GM18951 (cell line): ENCODE measurements around the gene LXN.

Source experiments
- POLR2A ChIP-seq: IDR thresholded peaks from 4 replicates; pipeline ENCODE4 v1.6.1; 2011; ENCODE audit warnings: mild to moderate bottlenecking; ENCODE audit not compliant: insufficient read length, insufficient read depth; ENCODE audit errors: extremely low read depth
- in situ Hi-C: fragments of 300-500 bp; cut with MboI; formaldehyde crosslinking; loops from one replicate; pipeline ENCODE4 v1.12.0; 2022; ENCODE audit warnings: low sequenced_read_pairs, mixed read lengths, inconsistent platforms; ENCODE audit not compliant: unreplicated experiment

LXN gene

DNA sequence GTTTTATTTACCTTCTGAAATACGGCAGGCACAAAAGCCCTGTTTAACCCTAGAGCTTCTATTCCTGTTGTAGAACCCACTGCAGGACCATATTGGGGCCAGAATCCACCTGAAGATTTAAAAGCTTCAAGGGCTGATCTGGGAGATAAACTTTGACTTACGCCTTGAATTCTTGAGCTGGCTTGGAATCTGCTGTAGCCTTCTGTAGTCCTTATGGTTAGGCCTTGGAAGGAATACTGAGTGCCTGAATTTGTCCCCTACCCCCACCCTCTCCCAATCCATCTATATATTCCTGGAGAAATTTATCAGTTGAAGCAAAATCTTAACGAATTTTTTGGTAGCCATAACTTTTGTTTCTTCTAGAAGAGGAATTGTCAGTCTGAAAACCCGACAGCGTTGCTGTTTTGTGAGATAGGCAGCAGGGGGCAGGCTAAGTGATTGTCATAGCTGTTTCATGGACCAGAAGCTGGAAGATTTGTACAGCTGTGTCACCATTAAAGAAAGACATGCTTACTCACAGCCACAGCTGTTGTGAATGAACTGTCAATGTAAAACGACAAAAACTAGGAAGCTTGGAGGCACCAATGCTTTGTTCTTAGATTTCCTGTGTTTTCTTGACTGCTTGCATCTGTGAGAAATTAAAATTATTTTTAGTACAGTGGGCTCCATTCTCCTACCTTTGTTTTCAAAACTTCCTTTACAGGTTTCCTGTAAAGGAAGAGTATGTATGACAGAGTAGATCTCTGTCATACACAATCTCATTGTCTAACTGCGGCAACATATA is 12.8 kb downstream of the LXN start:
- in situ Hi-C loops = no loop called here

DNA sequence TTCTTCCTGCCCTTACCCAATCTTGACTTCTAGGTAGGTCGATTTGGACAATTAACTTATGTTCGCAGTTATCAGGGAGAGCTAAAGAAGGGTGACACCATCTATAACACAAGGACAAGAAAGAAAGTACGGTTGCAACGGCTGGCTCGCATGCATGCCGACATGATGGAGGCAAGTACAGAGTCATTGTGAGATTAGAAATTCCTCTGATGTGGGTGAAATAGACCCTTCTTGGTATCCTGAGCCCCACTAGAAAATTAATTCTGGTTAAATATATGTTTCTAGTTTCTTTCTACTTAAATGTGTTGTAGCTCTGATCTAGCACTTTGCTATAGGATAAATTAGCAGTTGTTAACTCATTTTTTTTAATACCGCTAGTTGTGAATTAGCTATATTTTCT is 13.6 kb downstream of the LXN start:
- in situ Hi-C loops = no loop called here
- no peak for TF ChIP-seq POLR2A

More for the DNA sequence above, 12.8 kb downstream of the LXN start:
- TF ChIP-seq POLR2A = no peak

DNA sequence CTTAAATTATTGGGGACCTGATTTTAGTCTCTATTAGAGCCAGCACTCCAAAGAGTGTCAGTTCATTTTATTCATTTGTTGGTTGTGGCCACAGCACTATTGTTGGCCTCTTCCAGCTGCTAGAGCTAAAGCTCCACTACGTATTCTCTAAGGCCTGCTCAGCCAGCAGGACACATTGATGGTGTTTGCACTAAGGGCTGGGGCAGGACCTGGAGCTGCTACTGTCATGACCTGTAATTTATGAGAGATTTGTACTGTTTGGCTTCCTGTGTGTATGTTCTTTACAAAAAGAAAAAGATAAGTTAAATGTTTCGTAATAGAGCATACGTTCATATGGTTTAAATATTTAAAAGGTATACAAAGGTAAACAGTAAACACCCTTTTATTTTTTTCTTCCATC is 20.0 kb downstream of the LXN start:
- in situ Hi-C loops = no loop called here
- no peak for TF ChIP-seq POLR2A

DNA sequence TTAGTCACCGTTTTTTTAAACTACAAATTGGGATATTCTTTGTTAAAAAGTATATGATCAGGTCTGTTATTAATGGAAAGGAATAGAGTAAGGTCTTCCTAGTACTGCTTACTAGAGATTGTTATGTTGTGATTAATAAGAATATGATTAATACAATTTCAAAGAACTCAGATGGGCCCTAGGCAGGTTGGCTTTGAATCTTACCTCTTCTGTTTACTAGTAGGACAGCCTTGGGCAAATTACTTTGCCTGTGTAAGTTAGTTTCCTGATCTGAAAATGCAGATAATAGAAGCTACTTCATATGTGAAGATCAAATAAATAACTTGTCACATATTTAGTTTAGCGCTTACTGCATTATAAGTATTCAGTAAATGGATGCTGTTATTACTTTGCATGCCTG is 21.3 kb downstream of the LXN start:
- TF ChIP-seq POLR2A = no peak
- in situ Hi-C loops = no loop called here

DNA sequence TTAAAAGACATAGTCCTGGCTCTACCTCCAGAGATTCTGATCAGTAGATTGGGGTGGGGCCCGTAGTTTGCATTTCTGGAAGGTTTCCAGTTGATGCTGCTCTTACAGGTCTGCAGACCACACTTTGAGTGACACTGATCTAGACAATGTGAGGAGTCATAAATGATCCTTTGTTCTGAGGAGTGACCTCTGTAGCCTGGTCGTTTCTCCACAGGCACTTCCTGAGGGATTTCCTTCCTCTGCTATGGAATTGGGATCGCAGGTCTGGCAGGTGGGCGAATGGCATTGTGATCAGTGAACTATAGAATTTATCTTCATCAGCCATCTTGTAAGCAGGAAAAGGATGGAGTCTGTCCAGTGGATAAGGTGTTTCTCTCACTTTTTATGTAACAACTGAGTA is 22.7 kb downstream of the LXN start:
- no peak for TF ChIP-seq POLR2A
- in situ Hi-C loops = no loop called here

DNA sequence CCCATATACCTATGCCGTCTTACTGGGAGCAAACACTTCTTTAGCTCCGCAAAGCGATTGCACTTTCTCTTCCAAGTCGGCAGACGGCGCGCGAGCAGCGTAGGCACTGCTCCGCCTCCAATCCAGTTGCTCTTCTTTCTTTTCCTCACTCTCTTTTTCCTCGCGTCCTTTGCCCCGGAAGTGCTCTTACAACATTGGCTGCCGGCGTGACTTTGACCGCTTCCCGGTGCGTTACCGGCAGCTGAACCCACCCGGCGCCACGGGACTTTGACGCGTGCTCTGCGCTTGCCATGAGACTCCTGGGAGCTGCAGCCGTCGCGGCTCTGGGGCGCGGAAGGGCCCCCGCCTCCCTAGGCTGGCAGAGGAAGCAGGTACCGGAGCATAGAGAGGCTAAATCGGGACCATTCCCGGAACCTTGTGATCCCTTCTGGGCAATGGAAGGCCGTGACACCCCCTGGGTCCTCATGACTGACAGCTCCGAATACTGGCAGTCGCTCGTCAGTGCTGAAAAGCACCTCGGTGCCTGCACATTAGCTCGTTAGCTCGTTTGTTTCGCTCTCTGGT is 28.0 kb downstream of the LXN start, which contains the start of gene GFM1:
Gene GFM1, plus strand, starts transcription at position 183 of the 564 bp plus-strand sequence. Its CDS starts 108 bp downstream, at position 291.
- in situ Hi-C loops = no loop called here
- peak; percentile 72 for TF ChIP-seq POLR2A

DNA sequence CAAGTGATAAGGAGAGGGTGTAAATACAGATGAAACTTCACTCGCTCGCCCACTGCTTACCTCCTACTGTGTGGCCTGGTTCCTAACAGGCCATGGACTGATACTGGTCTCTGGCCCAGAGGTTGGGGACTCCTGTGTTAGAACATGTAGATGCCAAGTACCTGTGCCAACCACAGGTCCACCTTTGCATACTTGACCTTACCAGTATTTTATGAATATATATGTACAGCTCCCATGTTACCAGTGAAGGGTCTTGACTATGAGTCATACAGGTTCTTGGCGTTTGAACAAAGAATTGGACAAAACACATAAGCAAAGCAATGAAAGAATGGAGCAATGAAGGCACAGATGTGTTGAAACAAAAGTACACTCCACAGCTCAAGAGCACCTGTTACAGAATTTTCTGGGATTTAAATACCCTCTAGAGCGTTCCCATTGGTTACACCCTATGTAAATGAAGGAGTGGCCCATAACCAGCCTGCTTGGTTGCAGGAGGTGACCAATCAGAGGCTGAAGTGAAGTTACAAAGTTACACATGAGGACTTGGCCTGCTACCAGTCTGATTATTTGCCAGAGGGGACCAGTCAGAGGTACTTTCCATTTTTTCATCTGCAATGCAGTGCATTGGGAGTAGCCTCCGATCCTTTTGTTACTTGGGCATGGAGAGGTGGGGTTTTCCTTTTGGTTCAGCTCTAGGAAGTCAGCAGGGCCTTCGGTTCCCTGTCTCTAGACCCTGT is 29.8 kb downstream of the LXN start:
- in situ Hi-C loops = no loop called here

DNA sequence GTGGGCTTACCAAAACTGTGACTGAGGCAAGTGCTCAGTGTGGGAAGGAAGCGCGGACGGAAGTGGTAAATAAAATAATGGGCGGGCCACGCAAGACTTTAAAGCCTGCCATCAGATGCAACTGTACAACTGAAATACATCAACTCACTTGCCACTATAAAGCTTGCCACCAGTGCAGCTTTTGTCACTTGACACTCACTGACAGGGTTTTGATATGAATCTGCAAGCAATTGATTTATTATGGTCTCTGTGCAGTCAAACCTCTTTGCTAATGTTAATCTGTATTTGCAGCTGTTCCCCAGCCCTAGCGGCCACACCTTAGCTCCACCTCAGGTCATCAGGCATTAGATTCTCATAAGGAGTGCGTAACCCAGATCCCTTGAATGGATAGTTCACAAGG is 30.4 kb downstream of the LXN start:
- TF ChIP-seq POLR2A = no peak
- in situ Hi-C loops = no loop called here

More for the DNA sequence above, 29.8 kb downstream of the LXN start:
- TF ChIP-seq POLR2A = no peak

DNA sequence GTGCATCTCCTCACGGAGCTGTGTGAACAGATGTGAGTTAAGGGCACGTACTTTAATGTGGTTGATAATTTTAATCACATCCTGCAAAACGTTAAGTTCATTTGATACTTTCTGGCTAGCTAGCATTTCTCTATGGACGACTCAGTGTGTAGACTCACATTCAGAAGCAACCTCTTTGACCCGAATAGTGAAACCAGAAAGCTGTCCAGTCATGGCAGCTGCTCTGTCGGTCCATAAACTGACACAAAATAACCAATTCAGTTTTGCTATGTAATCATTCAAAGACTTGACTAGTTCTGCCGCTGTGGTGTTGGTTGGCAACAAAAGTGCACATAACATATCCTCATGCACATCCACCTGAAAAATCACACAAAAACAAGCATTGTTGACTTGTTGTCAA is 31.8 kb downstream of the LXN start:
- no peak for TF ChIP-seq POLR2A
- in situ Hi-C loops = no loop called here

DNA sequence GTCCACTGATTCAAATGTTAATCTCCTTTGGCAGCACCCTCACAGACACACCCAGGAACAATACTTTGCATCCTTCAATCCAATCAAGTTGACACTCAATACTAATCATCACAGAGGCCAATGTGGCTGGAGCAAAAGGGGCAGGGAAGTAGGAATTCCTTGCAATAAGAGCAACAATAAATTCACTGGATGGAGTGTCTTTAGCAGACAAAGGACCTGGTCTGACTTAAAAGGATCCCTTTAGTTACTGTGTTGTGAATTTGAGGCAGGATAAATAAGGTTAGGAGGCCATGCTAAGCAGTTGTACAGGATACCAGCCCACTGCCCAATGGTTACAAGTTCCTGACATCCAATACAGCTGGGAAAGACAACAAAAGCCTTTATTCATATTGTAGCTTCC is 40.5 kb downstream of the LXN start:
- TF ChIP-seq POLR2A = no peak
- in situ Hi-C loops = no loop called here

DNA sequence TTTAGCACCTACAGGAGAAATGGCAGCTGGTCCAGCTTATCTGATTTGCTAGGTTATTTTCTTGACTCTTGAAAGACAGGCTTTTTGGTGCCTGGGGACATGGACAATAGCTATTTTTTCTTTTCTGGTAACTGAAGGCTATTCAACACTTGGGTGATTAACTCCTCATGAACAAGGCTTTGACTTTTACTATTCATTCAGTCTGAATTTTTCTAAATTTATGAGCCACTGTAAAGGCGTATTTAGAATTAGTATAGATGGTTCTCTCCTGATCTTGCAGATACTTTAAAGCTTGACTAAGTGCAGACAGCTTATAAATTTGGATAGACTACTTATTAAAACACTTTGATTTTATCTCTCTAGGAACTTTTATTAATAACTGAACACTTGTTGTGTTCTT is 46.6 kb downstream of the LXN start:
- in situ Hi-C loops = no loop called here
- TF ChIP-seq POLR2A = no peak

DNA sequence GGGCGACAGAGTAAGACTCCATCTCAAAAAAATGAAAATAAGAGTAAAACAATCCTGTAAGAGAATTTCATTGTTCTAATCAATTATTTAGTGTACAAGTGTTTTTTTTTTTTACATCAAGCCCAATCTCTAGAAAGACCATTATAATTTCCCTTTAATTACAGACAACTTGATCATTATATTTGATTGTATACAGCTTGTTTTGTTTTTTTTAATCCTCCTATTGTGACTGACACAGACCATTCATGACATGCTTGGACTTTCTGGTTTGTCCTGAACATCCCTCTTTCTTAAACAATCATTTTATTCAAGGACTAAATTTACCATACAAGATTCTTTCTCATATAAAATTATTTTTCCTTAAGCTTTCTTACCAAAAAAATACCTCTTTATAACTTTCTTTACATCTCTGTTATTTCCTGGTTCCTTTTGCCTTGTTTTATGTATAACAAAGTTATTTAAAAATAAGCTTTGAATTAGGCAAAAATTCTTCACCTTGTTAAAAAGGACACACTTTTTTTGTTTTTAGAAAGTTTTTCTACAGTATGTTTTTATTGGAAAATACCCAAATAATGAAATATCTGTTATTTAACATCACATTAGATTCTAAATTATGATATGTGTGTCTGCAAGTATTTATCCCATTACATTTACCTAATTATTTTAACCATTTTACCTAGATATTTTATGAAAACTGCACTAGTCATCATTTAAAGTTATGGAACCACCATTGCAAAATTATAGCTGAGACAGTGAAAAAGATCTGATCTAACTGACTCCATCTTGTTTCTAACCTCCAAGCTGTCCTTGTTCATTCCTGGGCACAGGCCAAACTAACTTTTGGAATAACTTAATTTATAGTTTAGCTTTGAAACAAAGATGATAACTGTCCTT is 54.2 kb downstream of the LXN start:
- no peak for TF ChIP-seq POLR2A
- in situ Hi-C loops = no loop called here
